ENCODE data around the gene MTHFS. TPM values are rescaled to one million over a fixed set of nuclear protein-coding genes. Genes with fewer than 3 reads are reported as not detected.

Gene MTHFS
- total RNA-seq = 9.2 and 13.7 TPM in 2 replicates

DNA sequence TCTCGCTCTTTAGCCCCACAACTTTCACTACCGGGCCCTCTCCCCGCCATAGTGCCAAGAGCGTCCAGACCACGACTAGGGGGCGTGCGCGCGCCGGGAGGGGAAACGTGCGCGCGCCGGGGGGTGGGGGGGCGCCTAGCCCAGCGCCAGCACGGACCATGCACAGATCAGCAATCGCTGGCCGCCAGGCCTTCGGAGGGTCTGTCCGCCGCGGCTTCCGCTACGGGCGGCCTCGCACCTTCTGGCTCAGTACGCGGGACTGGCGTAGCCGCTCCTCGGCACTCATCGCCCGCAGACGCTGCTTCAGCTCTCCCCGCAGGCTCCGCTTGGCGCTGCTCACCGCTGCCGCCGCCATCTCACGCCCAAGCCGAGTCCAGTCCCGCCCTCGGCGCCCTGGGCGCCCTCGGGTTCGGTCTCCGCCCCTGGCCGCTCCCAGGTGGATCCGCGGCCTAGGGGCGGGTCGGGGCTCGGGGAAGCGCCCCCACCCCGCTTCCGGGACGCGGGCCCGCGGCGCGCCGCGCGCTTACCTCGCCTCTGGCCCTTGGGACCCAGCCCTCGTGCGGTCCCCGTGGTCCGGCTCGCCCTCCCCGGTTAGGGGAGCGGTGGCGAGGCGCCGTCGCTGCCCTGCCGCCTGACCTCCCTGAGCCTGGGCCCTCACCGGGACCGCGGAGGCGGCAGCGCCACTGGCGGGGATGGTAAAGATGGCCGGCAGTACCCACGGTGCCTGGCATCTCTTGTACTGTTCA lies at the start of gene MTHFS:
Gene MTHFS, minus strand, starts transcription at position 381 of the 746 bp plus-strand sequence. Its CDS starts 26 bp downstream, at position 355.

Other genes with a start within 250 kb of the MTHFS start
- 0.19 TPM in 1 of 2 replicates, not detected in the other for gene BCL2A1, start 74.2 kb upstream of the MTHFS start, total RNA-seq
- gene ZFAND6, start 162.7 kb upstream of the MTHFS start, total RNA-seq = 107 and 158 TPM in 2 replicates

Data from bladder microvascular endothelial cell (primary cell).